CD4-positive, alpha-beta T cell treated with Interleukin-17A for 4 hours (primary cell): Measurements from ENCODE around the gene LINGO1.

Source experiments
- DNase-seq: peaks from one replicate; pipeline ENCODE4 v3.0.0-alpha.2; 2020; ENCODE audit warnings: mixed read lengths

LINGO1 gene, protein sequence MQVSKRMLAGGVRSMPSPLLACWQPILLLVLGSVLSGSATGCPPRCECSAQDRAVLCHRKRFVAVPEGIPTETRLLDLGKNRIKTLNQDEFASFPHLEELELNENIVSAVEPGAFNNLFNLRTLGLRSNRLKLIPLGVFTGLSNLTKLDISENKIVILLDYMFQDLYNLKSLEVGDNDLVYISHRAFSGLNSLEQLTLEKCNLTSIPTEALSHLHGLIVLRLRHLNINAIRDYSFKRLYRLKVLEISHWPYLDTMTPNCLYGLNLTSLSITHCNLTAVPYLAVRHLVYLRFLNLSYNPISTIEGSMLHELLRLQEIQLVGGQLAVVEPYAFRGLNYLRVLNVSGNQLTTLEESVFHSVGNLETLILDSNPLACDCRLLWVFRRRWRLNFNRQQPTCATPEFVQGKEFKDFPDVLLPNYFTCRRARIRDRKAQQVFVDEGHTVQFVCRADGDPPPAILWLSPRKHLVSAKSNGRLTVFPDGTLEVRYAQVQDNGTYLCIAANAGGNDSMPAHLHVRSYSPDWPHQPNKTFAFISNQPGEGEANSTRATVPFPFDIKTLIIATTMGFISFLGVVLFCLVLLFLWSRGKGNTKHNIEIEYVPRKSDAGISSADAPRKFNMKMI

DNA sequence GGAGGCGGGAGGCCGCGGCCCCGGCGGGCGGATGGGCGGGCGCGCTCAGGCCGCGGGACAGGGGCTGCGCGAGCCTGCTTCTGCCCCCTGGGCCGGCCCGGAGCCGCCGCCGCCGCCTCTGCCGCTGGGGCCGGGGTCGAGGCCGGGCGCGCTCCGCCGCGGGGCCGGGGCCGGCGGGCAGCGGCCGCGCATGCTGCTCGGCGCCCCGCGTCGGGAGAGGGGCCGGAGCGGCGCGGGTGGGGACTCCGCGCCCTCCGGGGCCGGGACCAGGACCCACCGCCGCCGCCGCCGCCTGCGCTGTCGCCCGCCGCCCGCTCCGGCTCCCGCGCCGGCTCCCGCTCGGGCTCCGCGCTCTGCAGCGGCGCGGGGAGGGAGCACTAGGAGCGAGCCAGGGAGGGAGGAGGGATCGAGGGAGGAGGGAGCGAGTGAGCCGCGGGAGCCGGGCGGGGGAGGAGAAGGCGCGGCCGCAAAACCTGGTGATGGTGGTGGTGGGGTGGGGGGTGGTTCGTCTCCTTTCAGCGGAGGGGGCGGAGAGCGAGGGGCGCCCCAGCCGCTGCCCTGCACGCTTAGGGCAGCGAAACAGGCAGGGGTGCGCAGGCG lies at the start of gene LINGO1:
TSS of gene LINGO1 (minus strand) at position 379 of the 600 bp plus-strand sequence. CDS start 597 bp downstream, outside the sequence.
- DNase-seq: no peak

DNA sequence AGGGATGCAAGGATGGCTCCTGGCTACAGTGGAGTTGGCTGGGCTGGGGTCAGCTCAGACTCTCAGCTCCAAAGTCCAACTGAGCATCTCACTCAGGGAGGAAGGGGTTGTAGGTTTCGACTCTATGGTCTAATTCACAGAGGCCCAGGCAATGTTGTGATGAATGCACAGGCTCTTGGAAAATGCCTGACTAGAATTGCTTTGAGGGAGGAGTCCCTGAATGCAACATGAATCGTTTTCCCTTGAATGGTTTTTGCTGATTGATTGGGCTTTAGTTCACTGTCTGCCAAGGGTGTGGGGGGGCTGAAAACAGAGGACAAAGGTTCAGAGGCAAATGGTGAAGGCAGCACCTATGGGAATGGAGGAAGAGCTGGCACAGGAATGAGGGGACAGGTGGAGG lies 48.6 kb upstream of the LINGO1 start:
- DNase-seq: no peak

DNA sequence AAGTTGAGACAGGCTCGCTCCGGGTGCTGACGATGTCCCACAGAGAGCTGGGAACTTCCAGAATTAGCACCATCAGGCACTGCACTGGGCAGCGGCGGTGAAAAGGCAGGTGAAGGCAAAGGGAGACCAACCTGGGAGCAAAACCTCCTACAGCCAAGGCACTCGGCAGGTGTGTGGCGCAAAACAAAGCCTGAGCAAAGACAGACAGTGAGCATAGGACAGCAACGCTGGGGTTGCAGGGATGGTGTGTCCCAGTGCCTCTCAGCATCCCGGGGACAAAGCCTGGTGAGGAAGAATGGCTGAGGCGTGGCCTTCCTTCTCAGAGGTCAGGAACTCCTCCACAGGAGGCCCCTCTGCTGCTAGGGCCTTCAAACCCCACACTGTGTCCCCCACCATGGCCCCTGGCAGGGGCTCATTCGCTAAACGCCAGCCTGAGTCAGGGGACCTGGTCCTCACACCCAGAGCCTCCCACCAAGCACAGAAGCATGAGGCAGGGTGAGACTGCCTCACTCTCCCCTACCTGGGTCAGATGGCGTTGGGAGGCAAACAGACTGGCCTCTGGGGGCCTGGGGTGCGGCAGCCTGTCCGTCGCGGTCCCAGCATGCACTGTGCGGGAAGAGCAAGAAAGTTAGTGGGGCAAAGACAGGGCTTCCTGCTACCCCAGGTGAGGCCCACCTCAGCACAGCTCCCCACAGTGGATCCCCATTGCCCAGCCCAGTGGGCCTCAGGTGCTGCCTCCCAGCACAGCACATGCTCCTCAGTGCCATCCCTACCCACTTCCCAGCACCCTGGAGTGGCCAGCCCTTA lies 44.1 kb upstream of the LINGO1 start:
- DNase-seq: no peak

DNA sequence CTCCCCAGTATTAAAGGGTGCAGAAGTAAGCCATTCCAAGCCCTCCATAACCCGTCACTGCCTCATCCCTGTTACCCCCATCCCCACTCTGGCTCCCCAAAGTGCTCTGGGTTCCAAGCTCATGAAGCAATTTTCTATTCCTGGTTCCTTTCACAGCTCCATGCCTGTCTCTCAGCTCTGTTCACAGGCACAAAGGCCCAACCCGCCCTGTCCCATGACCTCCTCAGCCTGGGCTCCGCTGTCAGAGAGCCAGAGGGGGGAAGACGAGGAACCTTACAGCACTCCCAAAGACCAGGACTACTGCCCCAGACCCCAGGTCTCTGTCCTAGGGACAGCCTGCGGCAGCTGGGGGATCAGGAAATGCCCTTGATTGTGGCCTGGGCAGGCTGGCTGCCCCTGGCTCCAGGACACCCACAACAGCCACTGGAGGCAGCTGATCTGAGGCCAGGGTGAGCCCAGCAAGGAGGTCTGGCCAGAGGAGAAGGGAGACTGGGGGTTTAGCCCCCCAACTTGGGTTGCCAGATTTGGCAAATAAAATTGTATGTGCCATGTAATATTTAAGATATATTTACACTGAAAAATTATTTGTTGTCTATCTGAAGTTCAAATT lies 43.2 kb upstream of the LINGO1 start:
- no peak for DNase-seq

DNA sequence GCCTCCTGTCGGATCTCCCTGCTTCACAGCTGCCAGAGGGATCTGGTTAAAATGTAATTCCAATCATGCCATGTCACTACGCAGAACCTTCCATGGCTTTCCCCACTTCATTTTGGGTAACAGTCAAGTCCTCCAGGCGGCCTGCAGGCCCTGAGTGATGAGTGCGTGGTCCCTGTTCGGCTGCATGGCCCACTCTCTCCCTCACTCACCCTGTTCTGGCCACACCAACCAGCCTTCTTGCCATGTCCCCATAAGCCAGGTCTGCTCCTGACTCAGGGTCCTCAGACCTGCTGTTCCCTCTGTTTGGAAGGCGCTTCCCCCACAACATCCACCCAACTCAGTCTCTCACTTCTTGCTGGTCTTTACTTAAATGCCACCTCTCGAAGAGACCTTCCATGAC lies 41.6 kb upstream of the LINGO1 start:
- no peak for DNase-seq

DNA sequence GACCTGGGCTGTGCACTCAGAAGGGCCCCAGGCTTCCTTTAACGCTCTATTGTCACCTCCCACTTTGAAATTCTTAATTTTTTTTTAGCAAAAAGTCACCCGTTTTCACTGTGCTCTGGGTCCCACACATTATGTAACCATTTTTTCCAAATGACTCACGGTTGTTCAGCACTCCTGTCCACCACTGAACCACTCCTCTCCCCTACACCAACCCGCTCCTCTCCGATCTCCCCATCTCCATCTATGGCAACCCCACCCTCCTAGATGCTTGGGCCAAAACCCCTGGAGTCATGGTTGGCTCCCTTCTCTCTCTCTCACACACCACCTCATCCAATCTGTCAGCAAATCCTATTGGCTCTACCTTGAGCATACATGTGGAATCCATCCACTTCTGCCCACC lies 41.2 kb upstream of the LINGO1 start:
- no peak for DNase-seq

DNA sequence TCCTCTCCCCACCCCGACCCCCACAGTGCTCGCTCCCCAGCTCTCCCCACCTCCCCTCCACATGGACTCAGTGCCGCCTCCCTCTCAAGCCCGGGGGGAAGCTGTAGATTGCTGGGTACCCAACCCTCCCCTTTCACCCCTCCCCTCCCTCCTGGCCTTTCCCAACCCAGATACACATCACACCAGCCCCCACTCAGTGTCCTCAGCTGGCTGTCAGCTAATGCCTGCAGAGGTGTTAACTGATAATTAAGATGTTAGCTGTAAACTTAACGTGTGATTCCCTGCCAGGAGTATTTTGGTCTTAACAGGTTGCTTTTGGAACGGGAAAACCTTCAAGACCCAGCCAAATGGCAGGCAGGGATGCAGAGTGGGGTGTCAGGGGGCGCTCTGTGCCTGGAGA lies 39.4 kb upstream of the LINGO1 start:
- no peak for DNase-seq

DNA sequence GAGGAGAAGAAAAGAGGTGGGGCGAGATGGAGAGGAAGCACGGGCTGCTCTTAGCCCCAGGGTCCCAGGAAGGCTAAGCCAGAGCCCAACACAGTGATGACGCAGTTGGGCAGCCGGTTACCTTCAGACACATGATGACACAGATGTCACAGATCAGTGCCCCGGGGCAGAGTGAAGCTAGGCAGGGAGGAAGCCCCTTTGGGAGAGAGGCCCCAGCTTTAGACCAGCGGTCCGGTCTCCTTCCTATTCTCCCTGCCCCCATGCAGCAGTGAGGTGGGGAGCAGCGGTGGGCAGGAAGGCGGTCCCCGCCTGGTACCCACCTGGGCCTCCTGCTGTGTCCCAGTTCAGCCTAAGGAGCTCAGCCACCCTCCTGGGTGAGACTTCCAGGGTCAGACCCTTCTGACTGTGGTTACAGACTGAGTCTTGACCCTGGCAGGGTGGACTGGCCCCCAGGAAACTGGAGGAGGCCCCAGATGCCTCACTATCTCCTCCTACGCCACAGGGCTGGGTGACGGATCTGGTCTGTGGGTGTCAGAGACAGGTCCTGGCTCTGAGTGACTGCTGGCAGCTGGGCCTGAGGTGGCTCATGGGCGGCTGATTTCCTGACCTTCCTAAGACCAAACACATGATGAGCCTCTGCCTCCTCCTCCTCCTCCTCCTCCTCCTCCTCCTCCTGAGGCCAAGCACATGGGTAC lies 38.8 kb upstream of the LINGO1 start:
- DNase-seq: no peak

DNA sequence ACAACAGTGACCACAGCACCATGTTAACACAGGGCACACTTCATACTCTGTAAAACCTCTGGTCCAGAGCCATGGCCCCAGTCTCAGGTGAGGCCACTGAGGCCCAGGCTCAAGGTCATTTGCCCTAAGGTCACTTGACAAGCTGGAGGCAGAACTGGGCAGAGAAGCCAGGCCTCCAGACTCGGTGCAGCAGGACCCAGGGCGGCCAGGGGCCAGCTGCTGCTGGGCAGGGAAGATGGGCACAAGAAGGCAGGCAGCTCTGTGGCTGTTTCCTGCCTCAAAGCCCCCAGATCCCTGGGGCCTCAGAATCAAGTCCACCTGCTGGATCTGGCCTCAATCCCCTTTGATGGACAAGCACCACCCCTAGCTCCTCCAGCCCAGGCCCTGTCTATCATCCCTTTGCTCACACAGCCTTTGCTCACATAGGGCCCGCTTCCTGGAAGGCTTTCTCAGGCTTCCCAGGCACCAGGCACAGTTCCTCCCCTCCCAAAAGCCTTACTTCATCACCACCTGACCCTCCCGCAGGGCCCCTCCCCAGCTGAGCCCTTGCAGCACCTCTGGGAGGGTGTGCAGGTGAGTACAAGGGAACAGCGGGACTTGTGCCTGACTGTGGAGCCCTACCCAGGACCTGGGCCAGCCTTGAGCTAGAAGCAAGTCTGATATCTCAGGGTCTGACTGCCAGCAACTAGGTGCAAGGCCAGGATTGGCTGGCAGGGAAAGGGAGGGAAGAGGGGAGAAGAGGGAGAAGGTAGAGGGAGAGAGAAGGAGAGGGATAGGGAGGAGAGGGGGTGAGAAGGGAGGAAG lies 38.0 kb upstream of the LINGO1 start:
- no peak for DNase-seq

DNA sequence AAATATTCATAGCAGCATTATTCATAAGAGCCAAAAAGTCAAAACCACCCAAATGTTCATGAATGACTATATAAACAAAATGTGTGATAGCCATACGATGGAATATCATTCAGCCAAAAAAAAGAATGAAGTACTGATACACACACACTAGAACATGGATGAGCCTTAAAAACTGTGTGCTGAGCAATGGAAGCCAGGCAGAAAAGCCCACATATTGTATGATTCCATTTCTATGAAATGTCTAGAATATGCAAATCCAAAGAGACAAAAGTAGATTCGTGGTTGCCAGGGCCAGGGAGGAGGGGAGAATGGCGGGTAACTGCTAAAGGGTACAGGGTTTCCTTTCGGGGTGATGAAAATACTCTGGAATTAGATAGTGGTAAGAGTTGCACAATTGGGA lies 37.2 kb upstream of the LINGO1 start:
- no peak for DNase-seq

DNA sequence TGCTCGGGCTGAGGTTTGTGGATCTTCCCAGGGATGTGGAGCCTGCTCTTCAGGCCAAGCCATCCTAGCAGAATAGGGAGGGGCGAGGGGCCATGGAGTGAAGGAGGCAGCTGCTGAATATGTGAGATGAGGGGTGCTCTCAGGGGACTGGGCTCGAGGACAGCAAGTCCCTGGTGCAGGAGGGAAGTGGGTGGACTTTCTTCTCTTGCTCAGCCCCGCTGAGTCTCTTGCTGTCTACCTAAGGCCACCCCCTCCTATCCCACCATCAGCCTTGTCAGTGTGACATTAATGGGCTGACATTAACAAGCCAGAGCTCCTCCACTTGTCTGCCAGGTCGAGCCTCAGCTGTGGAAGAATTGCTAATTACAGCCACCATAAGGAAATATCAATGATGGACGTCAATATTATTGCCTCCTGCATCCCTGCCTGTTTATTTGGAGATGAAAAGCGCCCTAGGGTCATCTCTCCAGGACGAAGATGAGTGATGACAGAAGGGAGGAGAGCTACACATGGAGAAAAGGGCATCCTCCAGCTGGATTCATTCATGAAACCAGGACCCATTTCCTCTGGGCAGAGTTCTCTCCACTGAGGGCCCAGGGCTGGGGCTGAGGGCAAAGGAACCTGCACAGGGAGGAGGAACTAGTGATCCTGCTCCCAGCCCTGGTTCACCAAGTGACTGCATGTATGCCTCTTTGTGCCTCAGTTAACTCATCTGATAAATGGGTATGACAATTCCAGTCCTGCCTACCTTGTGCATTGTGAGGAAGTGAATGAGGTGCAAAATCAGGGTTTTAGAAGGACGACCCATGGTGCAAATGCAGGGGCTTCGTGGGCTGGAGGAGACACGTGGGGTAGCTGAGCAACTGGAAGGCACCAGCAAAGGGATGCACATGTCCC lies 34.9 kb upstream of the LINGO1 start:
- no peak for DNase-seq

DNA sequence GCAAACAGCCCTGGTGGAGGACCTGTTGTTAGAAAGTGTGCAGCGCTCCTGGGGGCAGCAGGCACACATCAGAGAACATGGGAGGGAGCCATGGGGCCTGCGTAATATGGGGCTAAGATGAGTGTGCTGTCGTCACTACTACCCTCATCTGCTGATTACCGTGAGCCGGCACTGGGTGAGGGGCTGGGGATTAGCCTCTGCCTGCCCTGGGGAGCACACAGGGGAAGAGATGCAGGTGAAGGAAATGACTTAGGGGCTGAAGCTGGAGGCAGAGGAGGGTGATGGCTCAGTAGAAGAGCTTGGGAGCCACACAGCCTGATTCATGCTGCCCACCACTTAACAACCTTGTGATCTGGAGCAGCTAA lies 33.6 kb upstream of the LINGO1 start:
- DNase-seq: no peak

DNA sequence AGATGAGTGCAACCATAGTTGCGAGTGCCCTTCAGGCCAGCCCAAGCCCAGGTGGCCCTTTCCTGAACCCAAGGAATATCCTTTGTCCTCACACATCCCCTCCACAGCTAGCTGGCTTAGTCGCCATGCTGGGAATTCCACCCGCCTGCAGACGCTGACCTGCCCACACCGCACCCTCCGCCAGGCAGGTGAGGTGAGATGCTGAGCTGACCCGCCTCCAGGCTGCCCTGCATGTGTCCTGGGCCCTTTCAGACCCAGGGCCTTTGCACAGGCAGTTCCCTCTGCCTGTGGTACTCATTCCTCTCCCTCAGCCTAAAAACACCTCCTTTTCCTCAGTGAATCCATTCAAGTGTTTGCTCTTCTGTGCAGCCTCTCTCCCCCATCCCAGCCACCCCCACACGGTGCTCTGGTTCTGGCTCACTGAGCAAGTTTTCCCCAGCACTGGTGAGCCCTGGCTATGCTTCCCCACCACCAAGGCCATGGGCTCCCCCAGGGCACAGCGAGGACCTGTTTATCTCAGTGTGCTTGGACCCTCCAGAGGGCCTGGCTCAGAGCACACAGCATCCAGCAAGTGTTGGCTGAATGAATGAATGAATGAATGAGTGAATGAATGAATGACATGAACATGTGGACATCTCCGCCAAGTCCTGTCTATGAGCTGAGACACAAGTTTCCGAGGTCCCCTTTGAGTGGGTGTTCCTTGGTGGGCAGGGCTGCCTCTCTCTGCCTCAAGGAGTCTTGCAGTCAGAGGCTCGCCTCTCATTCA lies 33.0 kb upstream of the LINGO1 start:
- DNase-seq: no peak

DNA sequence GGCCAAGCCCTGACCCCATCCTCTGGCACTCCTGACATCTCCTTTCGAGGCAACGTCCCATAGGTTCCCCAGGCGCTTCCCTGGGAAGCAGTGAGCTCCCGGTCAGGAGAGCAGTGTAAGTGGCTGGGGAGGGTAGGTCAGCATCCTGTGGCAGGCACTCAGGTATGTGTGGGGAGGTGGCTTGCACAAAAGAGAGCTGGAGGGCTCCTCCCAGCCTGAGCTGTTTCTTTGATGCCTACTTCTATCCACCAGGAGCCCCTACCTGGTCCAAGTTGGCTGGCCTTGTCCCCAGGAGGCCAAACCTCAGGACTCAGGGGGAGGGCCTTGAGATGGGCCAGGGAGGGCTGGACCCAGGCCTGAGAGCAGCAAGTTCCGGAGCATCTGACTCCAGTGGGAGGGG lies 31.7 kb upstream of the LINGO1 start:
- no peak for DNase-seq

DNA sequence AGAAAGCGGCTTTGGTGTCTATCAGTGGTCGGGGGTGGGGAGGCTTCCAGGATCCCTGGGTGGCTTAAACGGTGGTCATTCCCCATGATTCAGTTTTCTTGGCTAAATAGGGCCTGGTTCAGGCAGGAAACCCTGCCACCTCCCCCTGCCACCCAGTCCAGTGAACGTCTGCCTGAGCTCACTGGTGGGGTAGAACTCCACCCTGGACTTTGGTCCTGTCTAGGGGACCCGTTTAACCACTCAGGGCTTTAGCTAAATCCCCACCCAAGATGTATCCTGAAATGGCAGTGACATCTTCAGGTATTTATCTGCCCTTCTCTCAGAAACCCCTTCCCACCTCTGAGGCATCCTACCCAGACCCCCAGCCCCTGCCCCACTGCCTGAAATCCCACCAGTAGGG lies 30.5 kb upstream of the LINGO1 start:
- no peak for DNase-seq

DNA sequence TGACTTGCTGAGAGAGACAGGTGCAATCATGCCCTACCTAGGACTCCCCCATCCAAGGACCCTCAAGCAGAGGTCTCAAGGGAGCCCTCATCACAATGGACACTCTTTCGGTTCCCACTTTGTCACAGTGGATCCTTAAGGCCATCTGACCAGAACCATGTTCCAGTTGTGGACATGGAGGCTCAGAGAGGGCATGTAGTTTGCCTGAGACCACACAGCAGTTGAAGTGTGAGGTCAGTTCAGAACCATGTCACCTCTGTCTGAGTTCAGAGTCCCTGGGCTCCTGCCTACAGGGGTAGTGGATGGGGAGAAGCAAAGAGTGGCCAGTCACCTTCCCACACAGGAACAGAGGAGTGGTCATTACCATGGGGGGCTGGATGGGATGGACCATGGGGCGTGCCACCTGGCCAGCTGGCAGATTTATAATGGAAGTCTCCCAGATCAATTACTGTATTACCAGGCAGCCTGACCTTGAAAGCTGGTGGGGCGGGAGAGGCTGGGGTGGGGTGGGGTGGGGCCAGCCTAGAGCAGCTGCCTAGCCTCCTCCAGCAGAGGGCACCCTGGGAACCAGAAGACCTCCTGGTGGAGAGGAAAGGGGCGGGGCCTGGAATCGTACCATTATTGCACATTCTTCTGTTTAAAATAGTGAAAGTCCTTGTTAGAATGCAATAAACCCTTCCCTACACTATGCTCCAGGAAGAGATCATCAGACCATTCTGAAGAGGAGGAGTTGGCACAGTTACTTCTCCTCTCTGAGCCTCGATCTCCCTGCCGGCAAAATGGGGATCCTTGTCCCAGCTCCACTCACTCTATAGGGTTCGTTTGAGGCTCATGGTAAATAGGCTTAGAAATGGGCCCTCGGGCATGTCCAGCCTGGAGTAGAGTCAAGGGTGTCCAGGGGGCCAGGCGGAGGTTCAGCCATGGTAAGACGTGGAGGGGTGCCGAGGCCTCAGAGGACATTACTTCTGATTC lies 26.9 kb upstream of the LINGO1 start:
- DNase-seq: no peak

DNA sequence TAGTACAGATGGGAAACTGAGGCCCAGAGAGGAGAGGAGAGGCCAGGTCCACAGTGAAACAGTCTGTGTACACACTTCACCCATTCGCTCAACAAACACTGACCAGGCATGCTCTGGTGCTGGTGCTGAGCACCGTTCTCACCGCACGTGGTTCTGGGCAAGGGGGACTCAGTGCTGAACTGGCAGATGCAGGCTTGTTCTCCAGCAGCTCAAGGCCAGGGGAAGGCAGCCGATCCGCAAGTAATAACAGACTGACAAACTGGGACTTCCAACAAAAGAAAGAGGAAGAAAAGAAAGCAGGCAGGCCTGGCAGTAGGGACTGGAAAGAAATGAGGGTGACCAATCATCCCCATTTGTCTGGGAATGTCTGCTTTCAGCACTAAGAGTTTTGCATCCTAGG lies 25.6 kb upstream of the LINGO1 start:
- DNase-seq: no peak

DNA sequence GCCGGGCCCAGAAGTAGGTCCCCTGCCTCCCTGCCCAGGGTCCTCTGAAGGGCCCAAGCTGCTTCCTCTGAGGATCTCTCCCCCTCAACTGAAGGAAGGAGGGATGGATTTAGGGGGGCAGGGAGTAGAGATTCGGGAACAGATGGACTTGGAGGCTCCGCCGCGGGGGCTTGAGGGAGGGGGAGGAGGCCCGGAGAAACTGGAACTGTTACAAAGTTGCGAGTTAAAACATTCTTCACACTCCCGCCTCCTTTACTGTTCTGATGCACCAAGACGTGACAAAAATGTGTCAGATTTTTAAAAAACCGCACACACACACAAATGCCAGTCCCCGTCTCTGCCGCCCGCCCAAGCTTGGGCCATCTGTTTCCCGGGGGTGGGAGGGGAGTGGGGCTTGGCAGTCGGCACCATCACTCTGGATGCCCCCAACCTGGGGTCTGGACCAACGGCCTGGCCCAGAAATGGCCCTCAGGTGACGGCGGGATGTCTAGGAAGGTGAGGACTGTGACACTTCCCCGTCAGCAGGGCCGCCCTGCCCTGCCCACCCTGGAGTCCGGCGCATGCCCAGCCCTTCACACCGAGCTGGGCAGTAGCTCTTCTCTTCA lies 25.0 kb upstream of the LINGO1 start:
- DNase-seq: no peak
